HL-60 (cell line): Measurements from ENCODE around the gene CWC25.
A peak's percentile ranks its signal among the peaks of the same experiment; 100 is the strongest.
"Not testable (repeated sequence)": the region's sequence is repeated elsewhere in the genome, so short reads cannot be mapped to it uniquely, and the experiment has no call there.

Experiments
- DNase-seq, 2 experiments: peaks; one replicate each; pipeline ENCODE4 v3.0.0-alpha.2; 2010 to 2020; ENCODE audit warnings: low read depth in 1 of 2, low spot score in 1 of 2
- H3K27ac ChIP-seq: fragments of 250-450 bp; sonication (Bioruptor Pico); replicated peaks from 2 replicates; pipeline ENCODE4 v1.5.1; 2020; ENCODE audit warnings: mild to moderate bottlenecking, moderate library complexity
- H3K27me3 ChIP-seq: fragments of 250-450 bp; sonication (Bioruptor Pico); 2 replicates; pipeline ENCODE4 v1.5.1; 2021; ENCODE audit warnings: mild to moderate bottlenecking, moderate library complexity; ENCODE audit not compliant: insufficient read depth, poor library complexity, severe bottlenecking
- H3K4me3 ChIP-seq: replicated peaks from 2 replicates; pipeline ENCODE4 v1.5.1; 2011; ENCODE audit warnings: mild to moderate bottlenecking, control low read depth, low read length; ENCODE audit not compliant: insufficient read depth
- GABPA ChIP-seq: IDR thresholded peaks from 2 replicates; pipeline ENCODE4 v1.6.1; 2012; ENCODE audit warnings: low read depth
- POLR2AphosphoS5 ChIP-seq: IDR thresholded peaks from 2 replicates; pipeline ENCODE4 v1.6.1; 2012; ENCODE audit warnings: low read depth
- SPI1 ChIP-seq: IDR thresholded peaks from 2 replicates; pipeline ENCODE4 v1.6.1; 2012; ENCODE audit warnings: low read depth, mild to moderate bottlenecking, borderline replicate concordance
- TF ChIP-seq, protein P1 (sequence below): IDR thresholded peaks from one replicate; pipeline ENCODE4 v1.5.1; 2011; ENCODE audit warnings: low read length, control low read depth, inconsistent platforms; ENCODE audit not compliant: insufficient read depth
- TF ChIP-seq, protein P2 (sequence below): IDR thresholded peaks from 2 replicates; pipeline ENCODE4 v1.6.1; 2012; ENCODE audit warnings: low read depth; ENCODE audit not compliant: insufficient replicate concordance

CWC25 gene

DNA sequence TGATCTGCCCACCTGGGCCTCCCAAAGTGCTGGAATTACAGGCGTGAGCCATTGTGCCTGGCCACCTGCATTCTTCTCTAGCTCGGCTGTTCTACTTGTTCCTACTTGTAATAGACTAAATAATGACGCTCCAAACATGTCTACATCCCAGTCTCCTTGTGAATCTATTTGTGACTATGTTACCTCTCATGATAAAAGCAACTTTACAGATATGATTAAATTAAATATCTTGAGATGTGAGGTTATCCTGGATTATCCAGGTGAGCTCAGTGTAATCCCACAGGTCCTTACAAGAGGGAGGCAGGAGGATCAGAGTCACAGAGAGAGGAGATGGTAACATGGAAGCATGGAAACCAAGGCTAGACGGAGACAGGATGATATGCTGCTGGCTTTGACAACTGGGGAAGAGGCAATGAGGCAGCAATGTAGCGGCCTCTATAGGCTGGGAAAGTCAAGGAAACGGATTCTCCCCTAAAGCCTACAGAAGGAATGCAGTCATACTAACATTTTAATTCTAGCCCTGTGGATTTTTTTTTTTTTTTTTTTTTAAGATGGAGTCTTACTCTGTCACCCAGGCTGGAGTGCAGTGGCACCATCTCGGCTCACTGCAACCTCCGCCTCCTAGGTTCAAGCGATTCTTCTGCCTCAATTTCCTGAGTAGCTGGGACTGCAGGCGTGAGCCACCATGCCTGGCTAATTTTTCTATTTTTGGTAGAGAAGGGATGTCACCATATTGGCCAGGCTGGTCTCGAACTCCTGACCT lies 39.7 kb upstream of the CWC25 start:
- Histone ChIP-seq H3K27me3 (no peaks in the 10 kb centered on the region), H3K27ac (no peak overlapping the region), H3K4me3 (no peak overlapping the region)
- DNase-seq, result peak in 1 of 2 experiments; percentile 30
- TF ChIP-seq, protein P1, sequence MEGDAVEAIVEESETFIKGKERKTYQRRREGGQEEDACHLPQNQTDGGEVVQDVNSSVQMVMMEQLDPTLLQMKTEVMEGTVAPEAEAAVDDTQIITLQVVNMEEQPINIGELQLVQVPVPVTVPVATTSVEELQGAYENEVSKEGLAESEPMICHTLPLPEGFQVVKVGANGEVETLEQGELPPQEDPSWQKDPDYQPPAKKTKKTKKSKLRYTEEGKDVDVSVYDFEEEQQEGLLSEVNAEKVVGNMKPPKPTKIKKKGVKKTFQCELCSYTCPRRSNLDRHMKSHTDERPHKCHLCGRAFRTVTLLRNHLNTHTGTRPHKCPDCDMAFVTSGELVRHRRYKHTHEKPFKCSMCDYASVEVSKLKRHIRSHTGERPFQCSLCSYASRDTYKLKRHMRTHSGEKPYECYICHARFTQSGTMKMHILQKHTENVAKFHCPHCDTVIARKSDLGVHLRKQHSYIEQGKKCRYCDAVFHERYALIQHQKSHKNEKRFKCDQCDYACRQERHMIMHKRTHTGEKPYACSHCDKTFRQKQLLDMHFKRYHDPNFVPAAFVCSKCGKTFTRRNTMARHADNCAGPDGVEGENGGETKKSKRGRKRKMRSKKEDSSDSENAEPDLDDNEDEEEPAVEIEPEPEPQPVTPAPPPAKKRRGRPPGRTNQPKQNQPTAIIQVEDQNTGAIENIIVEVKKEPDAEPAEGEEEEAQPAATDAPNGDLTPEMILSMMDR, result peak; percentile 15
- no peak for TF ChIP-seq GABPA

DNA sequence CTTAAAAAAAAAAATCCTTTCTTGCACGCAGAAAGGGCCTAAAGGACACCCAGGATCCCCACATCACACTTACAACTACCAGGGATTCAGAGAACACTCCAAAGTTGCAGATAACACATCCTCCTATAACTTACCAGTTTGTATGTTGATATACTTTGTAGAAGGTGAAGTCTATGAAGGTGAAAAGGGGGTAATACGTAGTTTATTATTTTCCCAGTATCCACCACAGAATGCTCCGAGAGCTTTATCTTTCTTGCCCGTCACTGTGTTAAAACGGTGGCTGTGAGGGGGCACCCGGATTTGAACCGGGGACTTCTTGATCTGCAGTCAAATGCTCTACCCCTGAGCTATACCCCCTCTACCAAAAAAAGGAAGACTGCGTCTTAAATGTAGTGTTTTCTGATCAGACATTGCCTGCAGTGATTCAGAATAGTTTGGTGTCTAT lies 36.3 kb upstream of the CWC25 start:
- H3K27ac ChIP-seq, result no peak overlapping the region

DNA sequence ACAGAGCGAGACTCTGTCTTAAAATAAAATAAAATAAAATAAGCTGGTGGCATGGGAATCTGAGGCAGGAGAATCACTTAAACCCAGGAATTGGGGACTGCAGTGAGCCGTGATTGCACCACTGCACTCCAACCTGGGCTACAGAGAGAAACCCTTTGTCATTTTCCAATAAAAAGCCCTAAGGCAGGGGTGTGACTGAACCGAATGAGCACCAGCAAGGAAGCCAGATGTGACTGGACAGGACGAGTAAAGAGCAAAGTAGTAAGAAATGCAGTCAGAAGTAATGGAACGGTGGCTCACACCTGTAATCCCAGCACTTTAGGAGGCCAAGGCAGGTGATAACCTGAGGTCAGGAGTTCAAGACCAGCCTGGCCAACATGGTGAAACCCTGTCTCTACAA lies 32.1 kb upstream of the CWC25 start:
- Histone ChIP-seq H3K4me3 (no peak overlapping the region), H3K27ac (no peak overlapping the region), H3K27me3 (no peaks in the 10 kb centered on the region)
- TF ChIP-seq POLR2AphosphoS5 (no peak), SPI1 (no peak), GABPA (no peak)
- TF ChIP-seq, protein P2, sequence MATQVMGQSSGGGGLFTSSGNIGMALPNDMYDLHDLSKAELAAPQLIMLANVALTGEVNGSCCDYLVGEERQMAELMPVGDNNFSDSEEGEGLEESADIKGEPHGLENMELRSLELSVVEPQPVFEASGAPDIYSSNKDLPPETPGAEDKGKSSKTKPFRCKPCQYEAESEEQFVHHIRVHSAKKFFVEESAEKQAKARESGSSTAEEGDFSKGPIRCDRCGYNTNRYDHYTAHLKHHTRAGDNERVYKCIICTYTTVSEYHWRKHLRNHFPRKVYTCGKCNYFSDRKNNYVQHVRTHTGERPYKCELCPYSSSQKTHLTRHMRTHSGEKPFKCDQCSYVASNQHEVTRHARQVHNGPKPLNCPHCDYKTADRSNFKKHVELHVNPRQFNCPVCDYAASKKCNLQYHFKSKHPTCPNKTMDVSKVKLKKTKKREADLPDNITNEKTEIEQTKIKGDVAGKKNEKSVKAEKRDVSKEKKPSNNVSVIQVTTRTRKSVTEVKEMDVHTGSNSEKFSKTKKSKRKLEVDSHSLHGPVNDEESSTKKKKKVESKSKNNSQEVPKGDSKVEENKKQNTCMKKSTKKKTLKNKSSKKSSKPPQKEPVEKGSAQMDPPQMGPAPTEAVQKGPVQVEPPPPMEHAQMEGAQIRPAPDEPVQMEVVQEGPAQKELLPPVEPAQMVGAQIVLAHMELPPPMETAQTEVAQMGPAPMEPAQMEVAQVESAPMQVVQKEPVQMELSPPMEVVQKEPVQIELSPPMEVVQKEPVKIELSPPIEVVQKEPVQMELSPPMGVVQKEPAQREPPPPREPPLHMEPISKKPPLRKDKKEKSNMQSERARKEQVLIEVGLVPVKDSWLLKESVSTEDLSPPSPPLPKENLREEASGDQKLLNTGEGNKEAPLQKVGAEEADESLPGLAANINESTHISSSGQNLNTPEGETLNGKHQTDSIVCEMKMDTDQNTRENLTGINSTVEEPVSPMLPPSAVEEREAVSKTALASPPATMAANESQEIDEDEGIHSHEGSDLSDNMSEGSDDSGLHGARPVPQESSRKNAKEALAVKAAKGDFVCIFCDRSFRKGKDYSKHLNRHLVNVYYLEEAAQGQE, result no peak
- TF ChIP-seq, protein P1, result no peak
- no peak for DNase-seq

More for the DNA sequence above, 36.3 kb upstream of the CWC25 start:
- Histone ChIP-seq H3K4me3 (no peak overlapping the region), H3K27me3 (no peaks in the 10 kb centered on the region)
- TF ChIP-seq SPI1, result no peak
- TF ChIP-seq, protein P2, result no peak
- no peak for TF ChIP-seq POLR2AphosphoS5
- TF ChIP-seq GABPA, result no peak
- TF ChIP-seq, protein P1, result no peak
- DNase-seq, result peak in 1 of 2 experiments; percentile 30

- not testable (repeated sequence) for H3K27me3 ChIP-seq, H3K4me3 ChIP-seq, H3K27ac ChIP-seq, DNase-seq
Observed at GRCh38 chr17:38855101-38855714, 30.1 kb upstream of the CWC25 start.
